Neuronal stem cell (in vitro differentiated cells): Measurements from ENCODE around the gene EIF4E1B.

Source experiments
- DNase-seq: peaks from one replicate; pipeline ENCODE4 v3.0.0-alpha.2; 2013; ENCODE audit warnings: low spot score
- H2AFZ ChIP-seq: one replicate; pipeline ENCODE4 v1.6.1; 2013; ENCODE audit warnings: mild to moderate bottlenecking, low read length, inconsistent platforms
- H2AK5ac ChIP-seq: 2 replicates; pipeline ENCODE4 v1.6.1; 2013; ENCODE audit warnings: low read depth, mild to moderate bottlenecking, inconsistent platforms, low read length, moderate library complexity, mixed read lengths
- H2BK120ac ChIP-seq: 2 replicates; pipeline ENCODE4 v1.6.1; 2013; ENCODE audit warnings: low read depth, mild to moderate bottlenecking, inconsistent platforms, low read length, moderate library complexity, mixed read lengths
- H2BK12ac ChIP-seq: one replicate; pipeline ENCODE4 v1.6.1; 2013; ENCODE audit warnings: low read length, inconsistent platforms
- H2BK15ac ChIP-seq: 2 replicates; pipeline ENCODE4 v1.6.1; 2013; ENCODE audit warnings: mild to moderate bottlenecking, low read length, inconsistent platforms, mixed read lengths
- H2BK5ac ChIP-seq: one replicate; pipeline ENCODE4 v1.6.1; 2013; ENCODE audit warnings: inconsistent platforms, mild to moderate bottlenecking, low read length, moderate library complexity
- H3K14ac ChIP-seq: one replicate; pipeline ENCODE4 v1.6.1; 2013; ENCODE audit warnings: low read length, inconsistent platforms
- H3K18ac ChIP-seq: 2 replicates; pipeline ENCODE4 v1.6.1; 2013; ENCODE audit warnings: low read length, inconsistent platforms
- H3K23ac ChIP-seq: 2 replicates; pipeline ENCODE4 v1.6.1; 2013; ENCODE audit warnings: low read depth, mild to moderate bottlenecking, mixed read lengths, low read length, inconsistent platforms; ENCODE audit not compliant: poor library complexity
- H3K27ac ChIP-seq: replicated peaks from 3 replicates; pipeline ENCODE4 v1.5.1; 2013; ENCODE audit warnings: low read length, inconsistent platforms
- H3K27me3 ChIP-seq, 3 experiments: 2 replicates each; pipeline ENCODE4 v1.6.1; 2013; ENCODE audit warnings: low read length in 3 of 3, mild to moderate bottlenecking in 2 of 3, inconsistent platforms in 1 of 3, low read depth in 1 of 3, mixed read lengths in 1 of 3, moderate library complexity in 1 of 3; ENCODE audit not compliant: control insufficient read depth in 3 of 3, insufficient read depth in 3 of 3
- H3K36me3 ChIP-seq, 2 donors: replicated peaks in 1 of 2; 2 replicates each; pipeline ENCODE4 v1.6.1; 2013; ENCODE audit warnings: low read length in 2 of 2; ENCODE audit not compliant: control insufficient read depth in 2 of 2, insufficient read depth in 2 of 2
- H3K4ac ChIP-seq: 2 replicates; pipeline ENCODE4 v1.6.1; 2013; ENCODE audit warnings: inconsistent platforms, mild to moderate bottlenecking, low read length, moderate library complexity
- H3K4me1 ChIP-seq, 2 donors: 1 replicate in 1 of 2; 2 replicates in 1 of 2; pipeline ENCODE4 v1.6.1; 2013; ENCODE audit warnings: low read length in 2 of 2, low read depth in 1 of 2; ENCODE audit not compliant: control insufficient read depth in 2 of 2, insufficient read depth in 1 of 2
- H3K4me2 ChIP-seq: one replicate; pipeline ENCODE4 v1.6.1; 2013; ENCODE audit warnings: mild to moderate bottlenecking, low read length, inconsistent platforms; ENCODE audit not compliant: insufficient read depth, poor library complexity, severe bottlenecking
- H3K4me3 ChIP-seq, 2 donors: 2 replicates each; pipeline ENCODE4 v1.5.1; 2013; ENCODE audit warnings: low read length in 2 of 2, mild to moderate bottlenecking in 2 of 2, inconsistent platforms in 1 of 2, moderate library complexity in 1 of 2
- H3K79me1 ChIP-seq: one replicate; pipeline ENCODE4 v1.6.1; 2013; ENCODE audit warnings: low read depth, mild to moderate bottlenecking, inconsistent platforms, low read length, moderate library complexity
- H3K9ac ChIP-seq: one replicate; pipeline ENCODE4 v1.6.1; 2013; ENCODE audit warnings: mild to moderate bottlenecking, low read depth, low read length, inconsistent platforms; ENCODE audit not compliant: poor library complexity
- H3K9me3 ChIP-seq, 2 donors: replicated peaks in 1 of 2; 2 replicates each; pipeline versions ENCODE3 to v1.6.1; 2013; ENCODE audit warnings: low read length in 2 of 2, mild to moderate bottlenecking in 2 of 2, inconsistent platforms in 1 of 2, low read depth in 1 of 2, mixed read lengths in 1 of 2, moderate library complexity in 1 of 2; ENCODE audit not compliant: control insufficient read depth in 2 of 2, insufficient read depth in 1 of 2
- H4K8ac ChIP-seq: one replicate; pipeline ENCODE4 v1.6.1; 2013; ENCODE audit warnings: low read depth, mild to moderate bottlenecking, inconsistent platforms, low read length, moderate library complexity
- H4K91ac ChIP-seq: one replicate; pipeline ENCODE4 v1.6.1; 2013; ENCODE audit warnings: low read length, low read depth, mild to moderate bottlenecking, inconsistent platforms; ENCODE audit not compliant: poor library complexity
- WGBS, 2 donors: extraction: QIAGEN DNeasy Blood & Tissue Kit; methylation state at CpG; one replicate each; pipeline ENCODE4 v1.1.7; 2013; ENCODE audit warnings: missing lambda C conversion rate in 2 of 2, mixed read lengths in 1 of 2; ENCODE audit not compliant: insufficient read length in 2 of 2, insufficient replicate concordance in 1 of 2; ENCODE audit errors: extremely low coverage in 2 of 2; 5-methylcytosine and 5-hydroxymethylcytosine counted together

Gene EIF4E1B

GRCh38 chr5:176647030-176647842 lies 16.8 kb downstream of the EIF4E1B start, which contains the start of gene TSPAN17:
TSS of gene TSPAN17 (plus strand) at chr5:176647484. CDS start at chr5:176647616, 132 bp downstream.
- H2AK5ac ChIP-seq, result peak within 1 kb of the TSS; percentile 94
- no CpG with 5 or more reads among the region's 63 CpGs for WGBS, 2 donors
- peak within 1 kb of the TSS; percentile 93 for H4K8ac ChIP-seq
- H3K4ac ChIP-seq, result peak within 1 kb of the TSS; percentile 93
- peak within 1 kb of the TSS; percentile 98 for H2BK12ac ChIP-seq
- peak within 1 kb of the TSS; percentile 85 for H2BK5ac ChIP-seq
- H3K4me2 ChIP-seq, result peak within 1 kb of the TSS; percentile 100
- peaks cover 5% of the 10 kb centered on the region for H3K79me1 ChIP-seq
- peak within 1 kb of the TSS; percentile 96 for H2AFZ ChIP-seq
- H3K4me1 ChIP-seq, result peaks cover 4 to 19% of the 10 kb centered on the region in 2 donors
- H2BK15ac ChIP-seq, result peak within 1 kb of the TSS; percentile 88
- H3K14ac ChIP-seq, result peak within 1 kb of the TSS; percentile 84
- peak within 1 kb of the TSS; percentile 96 for H3K18ac ChIP-seq
- peak within 1 kb of the TSS; percentile 98 for H3K23ac ChIP-seq
- H2BK120ac ChIP-seq, result no peak within 1 kb of the TSS
- peaks cover 0 to 39% (median 4%) of the 10 kb centered on the region in 3 experiments for H3K27me3 ChIP-seq
- DNase-seq, result peak; percentile 99
- H3K9ac ChIP-seq, result peak within 1 kb of the TSS; percentile 83
- no peak within 1 kb of the TSS for H3K27ac ChIP-seq
- no peaks in the 10 kb centered on the region for H3K9me3 ChIP-seq
- H3K36me3 ChIP-seq, result no peaks in the 10 kb centered on the region
- H3K4me3 ChIP-seq, result peak within 1 kb of the TSS; percentile 75 to 85
- H4K91ac ChIP-seq, result peak within 1 kb of the TSS; percentile 89

- Histone ChIP-seq H2BK12ac (no peak overlapping the region), H4K91ac (no peak overlapping the region), H2BK5ac (peak overlapping the region; percentile 85), H3K27ac (no peak overlapping the region), H3K14ac (peak overlapping the region; percentile 43), H3K18ac (peak overlapping the region; percentile 96), H3K4ac (no peak overlapping the region), H3K79me1 (peaks cover 6% of the 10 kb centered on the region), H2BK15ac (peak overlapping the region; percentile 86), H3K9ac (peak overlapping the region; percentile 83), H2AK5ac (peak overlapping the region; percentile 91), H3K9me3 (no peaks in the 10 kb centered on the region), H2BK120ac (no peak overlapping the region), H2AFZ (peak overlapping the region; percentile 96), H3K23ac (peak overlapping the region; percentile 52), H3K27me3 (peaks cover 0 to 34% (median 4%) of the 10 kb centered on the region in 3 experiments), H3K4me2 (peak overlapping the region; percentile 100), H3K4me3 (peak overlapping the region; percentile 75 to 85), H3K36me3 (peaks cover 0 to 7% of the 10 kb centered on the region in 2 donors), H3K4me1 (peaks cover 4 to 19% of the 10 kb centered on the region in 2 donors), H4K8ac (no peak overlapping the region)
- no peak for DNase-seq
- no CpG with 5 or more reads among the region's 20 CpGs for whole genome bisulfite sequencing, 2 donors
These were observed 17.5 kb downstream of the EIF4E1B start for GRCh38 chr5:176647843-176648473.

GRCh38 chr5:176648474-176649194 lies 18.2 kb downstream of the EIF4E1B start:
- Histone ChIP-seq H4K91ac (no peak overlapping the region), H2AK5ac (peak overlapping the region; percentile 91), H3K27me3 (peaks cover 0 to 27% (median 4%) of the 10 kb centered on the region in 3 experiments), H3K9ac (peak overlapping the region; percentile 83), H3K4me1 (peaks cover 4 to 19% of the 10 kb centered on the region in 2 donors), H3K4me3 (peak overlapping the region; percentile 75 to 85), H3K27ac (no peak overlapping the region), H3K4me2 (no peak overlapping the region), H3K23ac (peak overlapping the region; percentile 98), H2AFZ (no peak overlapping the region), H3K14ac (peak overlapping the region; percentile 43), H2BK120ac (no peak overlapping the region), H3K36me3 (peaks cover 4 to 13% of the 10 kb centered on the region in 2 donors), H2BK12ac (peak overlapping the region; percentile 86), H3K79me1 (peaks cover 8% of the 10 kb centered on the region), H2BK5ac (peak overlapping the region; percentile 85), H3K4ac (no peak overlapping the region), H4K8ac (no peak overlapping the region), H2BK15ac (peak overlapping the region; percentile 86), H3K9me3 (no peaks in the 10 kb centered on the region), H3K18ac (peak overlapping the region; percentile 39)
- DNase-seq, result no peak
- WGBS, 2 donors, result no CpG with 5 or more reads among the region's 15 CpGs
